Mesendoderm (in vitro differentiated cells): ENCODE data around the gene RAB15.

ENCODE experiments used
- DNase-seq: peaks from one replicate; pipeline ENCODE4 v3.0.0; 2013
- H2AK5ac ChIP-seq: 2 replicates; pipeline ENCODE4 v1.6.1; 2013; ENCODE audit warnings: low read length, inconsistent platforms
- H2BK120ac ChIP-seq: 2 replicates; pipeline ENCODE4 v1.6.1; 2013; ENCODE audit warnings: low read depth, mild to moderate bottlenecking, low read length, moderate library complexity, mixed read lengths
- H2BK15ac ChIP-seq: replicated peaks from 2 replicates; pipeline ENCODE4 v1.6.1; 2013; ENCODE audit warnings: low read depth, mild to moderate bottlenecking, moderate library complexity
- H2BK5ac ChIP-seq: 2 replicates; pipeline ENCODE4 v1.6.1; 2013; ENCODE audit warnings: low read length, inconsistent platforms
- H3K18ac ChIP-seq: 2 replicates; pipeline ENCODE4 v1.6.1; 2013; ENCODE audit warnings: mild to moderate bottlenecking, low read length, mixed read lengths
- H3K23ac ChIP-seq: one replicate; pipeline ENCODE4 v1.6.1; 2013; ENCODE audit warnings: low read length
- H3K27ac ChIP-seq: 2 replicates; pipeline ENCODE4 v1.5.1; 2013; ENCODE audit warnings: low read depth, mild to moderate bottlenecking, inconsistent platforms, low read length, moderate library complexity
- H3K27me3 ChIP-seq: 2 replicates; pipeline ENCODE4 v1.6.1; 2013; ENCODE audit warnings: low read length, control low read depth, mild to moderate bottlenecking, inconsistent platforms; ENCODE audit not compliant: insufficient read depth, poor library complexity
- H3K36me3 ChIP-seq: 2 replicates; pipeline ENCODE4 v1.6.1; 2013; ENCODE audit warnings: low read length, inconsistent platforms; ENCODE audit not compliant: control insufficient read depth, insufficient read depth
- H3K4ac ChIP-seq: one replicate; pipeline ENCODE4 v1.6.1; 2013; ENCODE audit warnings: low read depth, mild to moderate bottlenecking, low read length, moderate library complexity
- H3K4me1 ChIP-seq: 2 replicates; pipeline ENCODE4 v1.6.1; 2013; ENCODE audit warnings: low read depth, low read length, inconsistent platforms; ENCODE audit not compliant: control insufficient read depth
- H3K4me2 ChIP-seq: 2 replicates; pipeline ENCODE4 v1.6.1; 2013; ENCODE audit warnings: low read length
- H3K4me3 ChIP-seq: 2 replicates; pipeline ENCODE4 v1.5.1; 2013; ENCODE audit warnings: mild to moderate bottlenecking, low read length
- H3K56ac ChIP-seq: one replicate; pipeline ENCODE4 v1.6.1; 2013; ENCODE audit warnings: low read length
- H3K79me1 ChIP-seq: 2 replicates; pipeline ENCODE4 v1.6.1; 2013; ENCODE audit warnings: low read length, inconsistent platforms
- H3K79me2 ChIP-seq: 2 replicates; pipeline ENCODE4 v1.6.1; 2013; ENCODE audit warnings: mild to moderate bottlenecking, low read length; ENCODE audit not compliant: control insufficient read depth, insufficient read depth
- H3K9ac ChIP-seq: 2 replicates; pipeline ENCODE4 v1.6.1; 2013; ENCODE audit warnings: low read length, inconsistent platforms
- H4K5ac ChIP-seq: one replicate; pipeline ENCODE4 v1.6.1; 2013; ENCODE audit warnings: low read length
- H4K8ac ChIP-seq: one replicate; pipeline ENCODE4 v1.6.1; 2013; ENCODE audit warnings: low read depth, mild to moderate bottlenecking, control low read depth, low read length, moderate library complexity
- WGBS: extraction: QIAGEN DNeasy Blood & Tissue Kit; methylation state at CpG from one replicate; pipeline ENCODE4 v1.1.7; 2013; ENCODE audit warnings: low lambda C conversion rate, missing lambda C conversion rate; ENCODE audit not compliant: insufficient coverage; ENCODE audit errors: extremely low coverage; 5-methylcytosine and 5-hydroxymethylcytosine counted together

Gene RAB15

DNA sequence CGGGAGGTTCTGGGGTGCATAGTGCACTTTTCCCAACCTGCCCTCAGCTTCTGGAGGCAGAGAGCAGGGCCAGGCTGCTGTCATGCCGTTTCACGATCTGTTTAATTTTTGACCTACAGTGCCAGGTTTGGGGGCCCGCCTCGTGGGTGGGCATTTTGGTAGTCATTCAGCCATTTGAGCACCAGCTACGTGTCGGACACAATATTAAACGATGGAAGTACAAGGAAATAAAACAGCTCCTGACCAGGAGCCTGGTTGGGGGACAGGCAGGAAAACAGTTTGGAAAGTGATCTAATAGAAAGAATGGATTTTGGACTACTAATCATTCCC is 15.3 kb upstream of the RAB15 start:
- no peak overlapping the region for H3K27ac ChIP-seq
- no peak overlapping the region for H4K5ac ChIP-seq
- no CpG with 5 or more reads among the region's 8 CpGs for WGBS

DNA sequence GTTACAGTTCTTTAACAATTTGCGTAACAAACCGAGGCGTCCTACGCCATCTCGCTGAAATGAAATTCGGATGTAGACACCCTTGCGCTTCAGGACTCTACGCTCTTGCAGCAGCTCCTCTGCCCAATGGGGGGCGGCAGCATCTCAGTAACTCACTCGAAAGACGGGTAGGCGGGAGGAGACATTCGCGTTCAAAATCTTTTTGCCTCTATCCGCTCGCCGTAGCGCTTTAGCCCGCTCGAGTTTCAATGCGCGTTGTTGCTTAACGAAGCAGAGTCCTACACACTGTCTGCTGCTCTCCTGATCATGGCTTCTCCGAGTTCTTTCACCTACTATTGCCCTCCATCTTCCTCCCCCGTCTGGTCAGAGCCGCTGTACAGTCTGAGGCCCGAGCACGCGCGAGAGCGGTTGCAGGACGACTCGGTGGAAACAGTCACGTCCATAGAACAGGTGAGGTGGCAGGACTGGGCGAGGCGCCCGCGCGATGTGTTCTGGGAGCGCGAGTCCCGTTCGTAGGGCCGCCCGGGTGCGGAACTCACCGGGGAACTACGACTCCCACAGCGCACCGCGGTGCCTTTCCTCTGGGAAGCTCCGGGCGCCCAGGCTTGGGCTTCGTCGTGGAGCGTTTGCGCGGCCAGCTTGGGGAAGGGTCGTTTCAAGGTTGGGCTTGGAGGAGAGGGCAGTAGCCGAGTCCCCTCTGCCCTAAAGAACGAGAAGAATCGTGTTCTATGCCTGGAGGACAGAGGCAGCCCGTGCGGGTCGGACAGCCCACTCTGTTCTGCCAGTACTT is 14.7 kb upstream of the RAB15 start, which contains the start of gene FNTB:
Gene FNTB, plus strand, starts transcription at position 248 of the 790 bp plus-strand sequence. Its CDS starts 59 bp downstream, at position 307.
- Histone ChIP-seq H3K4me1 (no peaks in the 10 kb centered on the region), H3K27me3 (no peaks in the 10 kb centered on the region), H4K5ac (no peak within 1 kb of the TSS), H2BK120ac (no peak within 1 kb of the TSS), H3K56ac (peak within 1 kb of the TSS; percentile 93), H4K8ac (no peak within 1 kb of the TSS), H2BK5ac (peak within 1 kb of the TSS; percentile 68), H3K79me2 (peaks cover 3% of the 10 kb centered on the region), H2AK5ac (no peak within 1 kb of the TSS), H3K79me1 (peaks cover 8% of the 10 kb centered on the region), H3K36me3 (no peaks in the 10 kb centered on the region), H3K4me2 (peak within 1 kb of the TSS; percentile 85), H3K27ac (no peak within 1 kb of the TSS), H3K23ac (no peak within 1 kb of the TSS), H3K4ac (no peak within 1 kb of the TSS), H3K4me3 (peak within 1 kb of the TSS; percentile 81), H3K18ac (peak within 1 kb of the TSS; percentile 34), H2BK15ac (no peak within 1 kb of the TSS), H3K9ac (peak within 1 kb of the TSS; percentile 73)
- WGBS: no CpG with 5 or more reads among the region's 65 CpGs
- DNase-seq: peak; percentile 99

More for the DNA sequence above, 15.3 kb upstream of the RAB15 start:
- no peak overlapping the region for H2AK5ac ChIP-seq
- DNase-seq: no peak
- H3K79me2 ChIP-seq: peaks cover 3% of the 10 kb centered on the region
- H3K4ac ChIP-seq: no peak overlapping the region
- no peak overlapping the region for H2BK15ac ChIP-seq
- no peak overlapping the region for H2BK120ac ChIP-seq
- H3K23ac ChIP-seq: no peak overlapping the region
- peak overlapping the region; percentile 34 for H3K18ac ChIP-seq
- no peaks in the 10 kb centered on the region for H3K27me3 ChIP-seq
- peak overlapping the region; percentile 85 for H3K4me2 ChIP-seq
- H3K36me3 ChIP-seq: no peaks in the 10 kb centered on the region
- no peak overlapping the region for H4K8ac ChIP-seq
- peak overlapping the region; percentile 73 for H3K9ac ChIP-seq
- H3K4me1 ChIP-seq: no peaks in the 10 kb centered on the region
- peaks cover 8% of the 10 kb centered on the region for H3K79me1 ChIP-seq
- H3K56ac ChIP-seq: peak overlapping the region; percentile 92
- peak overlapping the region; percentile 45 for H3K4me3 ChIP-seq
- no peak overlapping the region for H2BK5ac ChIP-seq

DNA sequence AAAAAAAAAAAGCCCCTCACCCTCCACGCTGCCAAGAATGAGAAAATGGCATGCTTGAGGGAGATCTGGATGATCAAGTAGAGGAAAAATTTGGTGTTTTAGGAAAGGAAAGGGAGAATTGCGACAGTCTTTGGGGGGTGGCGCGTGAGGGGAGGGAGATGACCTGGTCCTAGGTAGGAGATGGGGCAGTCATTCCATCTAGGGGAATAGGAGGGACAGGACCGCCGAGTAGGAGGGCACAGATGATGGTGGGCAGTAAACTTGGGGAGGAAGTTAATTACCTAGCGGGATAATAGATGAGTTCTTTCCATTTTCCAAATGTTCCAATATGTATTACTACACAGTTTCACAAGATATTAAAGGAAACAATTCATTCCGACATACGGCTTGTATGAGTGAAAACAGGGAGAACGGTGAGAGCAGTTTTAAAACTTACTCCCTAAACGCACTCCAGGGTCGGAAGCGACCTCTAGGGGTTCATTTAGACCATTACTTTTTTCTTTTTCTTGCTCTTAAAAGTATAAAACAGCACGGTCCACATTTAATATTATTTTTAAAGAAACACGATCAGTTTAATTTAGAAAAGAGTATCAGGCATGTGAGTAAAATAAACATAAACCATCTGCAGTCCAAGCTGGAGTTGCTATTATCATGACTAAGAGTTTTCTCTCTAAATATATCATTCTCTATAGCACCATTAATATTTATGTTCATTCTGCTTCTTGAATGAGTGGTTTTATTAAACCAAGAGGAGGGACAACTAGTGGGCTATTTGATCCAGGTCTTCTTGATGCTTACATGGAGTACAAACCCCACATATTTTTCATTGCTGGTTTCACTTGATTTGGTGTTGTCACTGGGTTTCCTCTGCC is 11.5 kb upstream of the RAB15 start:
- DNase-seq: peak; percentile 60
- H3K18ac ChIP-seq: no peak overlapping the region

GRCh38 chr14:64979336-64980074 is 7.4 kb upstream of the RAB15 start:
- H3K79me2 ChIP-seq: no peaks in the 10 kb centered on the region
- H3K4ac ChIP-seq: peak overlapping the region; percentile 63
- no peak overlapping the region for H3K9ac ChIP-seq
- H3K23ac ChIP-seq: no peak overlapping the region
- peak overlapping the region; percentile 30 for H2BK120ac ChIP-seq
- H3K36me3 ChIP-seq: no peaks in the 10 kb centered on the region
- H3K79me1 ChIP-seq: no peaks in the 10 kb centered on the region
- H3K27me3 ChIP-seq: no peaks in the 10 kb centered on the region
- H2BK15ac ChIP-seq: no peak overlapping the region
- H4K8ac ChIP-seq: peak overlapping the region; percentile 88
- DNase-seq: peak; percentile 76
- no CpG with 5 or more reads among the region's 5 CpGs for WGBS
- no peak overlapping the region for H3K4me3 ChIP-seq
- H3K27ac ChIP-seq: peak overlapping the region; percentile 52
- H3K56ac ChIP-seq: peak overlapping the region; percentile 38
- H3K4me1 ChIP-seq: no peaks in the 10 kb centered on the region
- H3K4me2 ChIP-seq: no peak overlapping the region
- H3K18ac ChIP-seq: peak overlapping the region; percentile 78
- H2AK5ac ChIP-seq: peak overlapping the region; percentile 84
- peak overlapping the region; percentile 28 for H2BK5ac ChIP-seq
- no peak overlapping the region for H4K5ac ChIP-seq

More for the DNA sequence above, 11.5 kb upstream of the RAB15 start:
- Histone ChIP-seq H3K27me3 (no peaks in the 10 kb centered on the region), H2AK5ac (no peak overlapping the region), H3K4me3 (no peak overlapping the region), H3K4me1 (no peaks in the 10 kb centered on the region), H2BK15ac (no peak overlapping the region), H2BK5ac (no peak overlapping the region), H2BK120ac (no peak overlapping the region), H3K79me2 (no peaks in the 10 kb centered on the region), H3K79me1 (peaks cover 2% of the 10 kb centered on the region), H3K4ac (no peak overlapping the region), H4K5ac (no peak overlapping the region), H3K56ac (no peak overlapping the region), H3K4me2 (no peak overlapping the region), H4K8ac (no peak overlapping the region), H3K9ac (no peak overlapping the region), H3K23ac (no peak overlapping the region), H3K27ac (no peak overlapping the region), H3K36me3 (no peaks in the 10 kb centered on the region)
- WGBS: no CpG with 5 or more reads among the region's 15 CpGs

GRCh38 chr14:64974563-64974962 is 2.4 kb upstream of the RAB15 start:
- WGBS: no CpG with 5 or more reads among the region's 8 CpGs

More at GRCh38 chr14:64974563-64974962, 2.4 kb upstream of the RAB15 start:
- peaks cover 8% of the 10 kb centered on the region for H3K79me1 ChIP-seq
- peak overlapping the region; percentile 38 for H3K27ac ChIP-seq
- no peak overlapping the region for H4K5ac ChIP-seq
- H2BK120ac ChIP-seq: no peak overlapping the region
- no peak overlapping the region for H3K4me3 ChIP-seq
- H3K9ac ChIP-seq: no peak overlapping the region
- no peak for DNase-seq
- no peak overlapping the region for H3K4ac ChIP-seq
- no peak overlapping the region for H3K4me2 ChIP-seq
- no peak overlapping the region for H4K8ac ChIP-seq
- H2BK15ac ChIP-seq: no peak overlapping the region
- no peak overlapping the region for H3K23ac ChIP-seq
- no peak overlapping the region for H3K56ac ChIP-seq
- no peaks in the 10 kb centered on the region for H3K27me3 ChIP-seq
- peaks cover 10% of the 10 kb centered on the region for H3K4me1 ChIP-seq
- peaks cover 17% of the 10 kb centered on the region for H3K79me2 ChIP-seq
- no peak overlapping the region for H2BK5ac ChIP-seq
- H2AK5ac ChIP-seq: no peak overlapping the region
- H3K36me3 ChIP-seq: no peaks in the 10 kb centered on the region
- H3K18ac ChIP-seq: no peak overlapping the region
